HepG2 (cell line): ENCODE results near the gene SERTAD2. TPM values are rescaled to one million over a fixed set of nuclear protein-coding genes. Genes with fewer than 3 reads are reported as not detected.

Experiments used
- AGO1 ChIP-seq: fragments of 200-400 bp; formaldehyde crosslinking; IDR thresholded peaks from 2 replicates; pipeline ENCODE4 v1.6.1; 2017; ENCODE audit warnings: mild to moderate bottlenecking, low read depth, low read length, moderate library complexity; ENCODE audit not compliant: poor library complexity, severe bottlenecking
- BHLHE40 ChIP-seq: IDR thresholded peaks from 2 replicates; pipeline ENCODE4 v1.6.1; 2011; ENCODE audit warnings: low read length, improper control_type of control experiment
- HCFC1 ChIP-seq: fragments of 150-350 bp; IDR thresholded peaks from 2 replicates; pipeline ENCODE4 v1.6.1; 2014; ENCODE audit warnings: low read depth, low read length
- HMGA1 ChIP-seq: sonication (generic); formaldehyde crosslinking; conservative IDR thresholded peaks from 2 replicates; pipeline ENCODE4 v1.4.0; 2020; ENCODE audit warnings: missing genetic modification reagents
- PHB2 ChIP-seq: fragments of 450-650 bp; IDR thresholded peaks from 2 replicates; pipeline ENCODE4 v1.6.1; 2018; ENCODE audit not compliant: partially characterized antibody
- SMYD3 ChIP-seq: sonication (generic); formaldehyde crosslinking; IDR thresholded peaks from 2 replicates; pipeline ENCODE4 v1.8.1; 2023; ENCODE audit warnings: mild to moderate bottlenecking, missing genetic modification reagents
- ZNF432 ChIP-seq: sonication (generic); formaldehyde crosslinking; IDR thresholded peaks from 2 replicates; pipeline ENCODE4 v1.5.0; 2020; ENCODE audit warnings: missing genetic modification reagents, mild to moderate bottlenecking, borderline replicate concordance
- polyA plus RNA-seq, 8 experiments: library from polyadenylated mRNA; depleted of rRNA in 3 of 8; stranded (reverse) in 7 of 8; unstranded in 1 of 8; fragments of >200 nt; fragmentation: Illumina TruSeq in 4 of 8; extraction: Trizol in 4 of 8; gene quantifications; 2 replicates each; pipeline versions ENCODE4 v1.2.1 to v1.2.3, GENCODE V29; 2011 to 2016; ENCODE audit warnings: low read depth in 4 of 8, missing spikeins in 1 of 8, mixed read lengths in 1 of 8; ENCODE audit not compliant: insufficient read depth in 1 of 8
- total RNA-seq, 5 experiments: library from RNA; depleted of rRNA; stranded (reverse); fragments of >200 nt; fragmentation: Illumina TruSeq; extraction: Trizol; gene quantifications; 2 replicates each; pipeline ENCODE4 v1.2.3, GENCODE V29; 2016; ENCODE audit warnings: low read depth in 1 of 5
- TF ChIP-seq, protein P1 (sequence below): fragments of 450-650 bp; IDR thresholded peaks from 2 replicates; pipeline ENCODE4 v1.6.1; 2017; ENCODE audit warnings: mild to moderate bottlenecking
- TF ChIP-seq, protein P2 (sequence below): IDR thresholded peaks from 2 replicates; pipeline ENCODE4 v1.6.1; 2016; ENCODE audit warnings: low read depth
- TF ChIP-seq, protein P3 (sequence below): sonication (generic); formaldehyde crosslinking; IDR thresholded peaks from 2 replicates; pipeline ENCODE4 v1.4.0; 2020; ENCODE audit warnings: missing genetic modification reagents
- TF ChIP-seq, protein P4 (sequence below): sonication (generic); formaldehyde crosslinking; IDR thresholded peaks from 2 replicates; pipeline ENCODE4 v1.4.0; 2020; ENCODE audit warnings: missing genetic modification reagents, borderline replicate concordance
- TF ChIP-seq, protein P5 (sequence below): sonication (generic); formaldehyde crosslinking; IDR thresholded peaks from 2 replicates; pipeline ENCODE4 v1.4.0; 2020; ENCODE audit warnings: missing genetic modification reagents, borderline replicate concordance
- TF ChIP-seq, protein P6 (sequence below): sonication (generic); formaldehyde crosslinking; IDR thresholded peaks from 2 replicates; pipeline ENCODE4 v1.5.0; 2020; ENCODE audit warnings: missing genetic modification reagents

The SERTAD2 gene
- total and polyA plus RNA-seq, 2 of the 13 experiments (the other 11 are each of a cell fraction or from before 2014, with no cell fraction given) = 6.7 to 22.6 TPM

DNA sequence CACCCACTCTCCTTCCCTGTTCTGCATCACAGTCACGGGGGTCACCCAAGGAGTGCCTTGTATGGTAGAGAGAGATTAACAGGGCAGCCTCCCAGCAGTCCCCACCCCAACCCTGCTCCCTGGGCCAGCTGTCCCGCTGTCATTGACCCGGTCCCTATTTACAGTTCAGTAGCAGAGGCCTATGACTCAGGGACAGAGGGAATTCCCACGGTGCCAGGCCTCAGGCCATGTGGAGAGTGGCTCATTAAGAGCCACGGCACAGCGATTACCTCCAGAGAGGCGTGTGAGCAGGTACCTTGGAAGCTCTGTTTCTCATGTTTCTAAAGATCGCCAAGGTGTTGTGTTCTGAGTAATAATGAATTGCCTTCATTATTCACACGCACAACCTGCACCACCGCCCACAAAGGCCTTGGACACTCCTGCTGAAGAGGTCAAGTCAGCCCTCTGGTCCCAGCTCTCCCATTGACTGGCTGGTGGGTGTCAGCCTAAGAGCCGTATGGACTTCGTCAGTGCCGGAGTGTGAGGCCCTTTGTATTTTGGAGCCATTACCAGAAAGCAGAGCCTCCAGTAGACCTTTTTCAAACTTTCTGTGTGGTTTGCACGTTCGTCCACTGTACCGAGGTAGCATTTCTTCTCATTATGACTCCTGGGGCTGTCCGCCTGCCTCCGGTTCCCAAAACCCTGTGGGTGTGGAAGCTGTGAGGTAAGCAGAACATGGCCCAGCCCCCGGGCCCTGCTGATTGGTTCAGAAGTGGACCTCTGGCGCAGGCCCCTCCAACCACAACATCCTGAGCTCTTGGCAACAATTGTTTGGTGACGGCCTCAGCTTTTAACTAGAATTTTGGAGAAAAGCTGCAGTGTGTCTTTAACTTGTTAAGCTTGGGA, 47.0 kb downstream of the SERTAD2 start (continued):
- TF ChIP-seq, protein P1, sequence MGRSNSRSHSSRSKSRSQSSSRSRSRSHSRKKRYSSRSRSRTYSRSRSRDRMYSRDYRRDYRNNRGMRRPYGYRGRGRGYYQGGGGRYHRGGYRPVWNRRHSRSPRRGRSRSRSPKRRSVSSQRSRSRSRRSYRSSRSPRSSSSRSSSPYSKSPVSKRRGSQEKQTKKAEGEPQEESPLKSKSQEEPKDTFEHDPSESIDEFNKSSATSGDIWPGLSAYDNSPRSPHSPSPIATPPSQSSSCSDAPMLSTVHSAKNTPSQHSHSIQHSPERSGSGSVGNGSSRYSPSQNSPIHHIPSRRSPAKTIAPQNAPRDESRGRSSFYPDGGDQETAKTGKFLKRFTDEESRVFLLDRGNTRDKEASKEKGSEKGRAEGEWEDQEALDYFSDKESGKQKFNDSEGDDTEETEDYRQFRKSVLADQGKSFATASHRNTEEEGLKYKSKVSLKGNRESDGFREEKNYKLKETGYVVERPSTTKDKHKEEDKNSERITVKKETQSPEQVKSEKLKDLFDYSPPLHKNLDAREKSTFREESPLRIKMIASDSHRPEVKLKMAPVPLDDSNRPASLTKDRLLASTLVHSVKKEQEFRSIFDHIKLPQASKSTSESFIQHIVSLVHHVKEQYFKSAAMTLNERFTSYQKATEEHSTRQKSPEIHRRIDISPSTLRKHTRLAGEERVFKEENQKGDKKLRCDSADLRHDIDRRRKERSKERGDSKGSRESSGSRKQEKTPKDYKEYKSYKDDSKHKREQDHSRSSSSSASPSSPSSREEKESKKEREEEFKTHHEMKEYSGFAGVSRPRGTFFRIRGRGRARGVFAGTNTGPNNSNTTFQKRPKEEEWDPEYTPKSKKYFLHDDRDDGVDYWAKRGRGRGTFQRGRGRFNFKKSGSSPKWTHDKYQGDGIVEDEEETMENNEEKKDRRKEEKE = no peak
- no peak for TF ChIP-seq AGO1
- TF ChIP-seq, protein P2, sequence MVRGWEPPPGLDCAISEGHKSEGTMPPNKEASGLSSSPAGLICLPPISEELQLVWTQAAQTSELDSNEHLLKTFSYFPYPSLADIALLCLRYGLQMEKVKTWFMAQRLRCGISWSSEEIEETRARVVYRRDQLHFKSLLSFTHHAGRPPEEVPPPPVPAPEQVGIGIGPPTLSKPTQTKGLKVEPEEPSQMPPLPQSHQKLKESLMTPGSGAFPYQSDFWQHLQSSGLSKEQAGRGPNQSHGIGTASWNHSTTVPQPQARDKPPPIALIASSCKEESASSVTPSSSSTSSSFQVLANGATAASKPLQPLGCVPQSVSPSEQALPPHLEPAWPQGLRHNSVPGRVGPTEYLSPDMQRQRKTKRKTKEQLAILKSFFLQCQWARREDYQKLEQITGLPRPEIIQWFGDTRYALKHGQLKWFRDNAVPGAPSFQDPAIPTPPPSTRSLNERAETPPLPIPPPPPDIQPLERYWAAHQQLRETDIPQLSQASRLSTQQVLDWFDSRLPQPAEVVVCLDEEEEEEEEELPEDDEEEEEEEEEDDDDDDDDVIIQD (CRISPR knock-in tag) = no peak
- TF ChIP-seq, protein P3, sequence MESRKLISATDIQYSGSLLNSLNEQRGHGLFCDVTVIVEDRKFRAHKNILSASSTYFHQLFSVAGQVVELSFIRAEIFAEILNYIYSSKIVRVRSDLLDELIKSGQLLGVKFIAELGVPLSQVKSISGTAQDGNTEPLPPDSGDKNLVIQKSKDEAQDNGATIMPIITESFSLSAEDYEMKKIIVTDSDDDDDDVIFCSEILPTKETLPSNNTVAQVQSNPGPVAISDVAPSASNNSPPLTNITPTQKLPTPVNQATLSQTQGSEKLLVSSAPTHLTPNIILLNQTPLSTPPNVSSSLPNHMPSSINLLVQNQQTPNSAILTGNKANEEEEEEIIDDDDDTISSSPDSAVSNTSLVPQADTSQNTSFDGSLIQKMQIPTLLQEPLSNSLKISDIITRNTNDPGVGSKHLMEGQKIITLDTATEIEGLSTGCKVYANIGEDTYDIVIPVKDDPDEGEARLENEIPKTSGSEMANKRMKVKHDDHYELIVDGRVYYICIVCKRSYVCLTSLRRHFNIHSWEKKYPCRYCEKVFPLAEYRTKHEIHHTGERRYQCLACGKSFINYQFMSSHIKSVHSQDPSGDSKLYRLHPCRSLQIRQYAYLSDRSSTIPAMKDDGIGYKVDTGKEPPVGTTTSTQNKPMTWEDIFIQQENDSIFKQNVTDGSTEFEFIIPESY = no peak
- TF ChIP-seq BHLHE40 = no peak
- TF ChIP-seq, protein P4, sequence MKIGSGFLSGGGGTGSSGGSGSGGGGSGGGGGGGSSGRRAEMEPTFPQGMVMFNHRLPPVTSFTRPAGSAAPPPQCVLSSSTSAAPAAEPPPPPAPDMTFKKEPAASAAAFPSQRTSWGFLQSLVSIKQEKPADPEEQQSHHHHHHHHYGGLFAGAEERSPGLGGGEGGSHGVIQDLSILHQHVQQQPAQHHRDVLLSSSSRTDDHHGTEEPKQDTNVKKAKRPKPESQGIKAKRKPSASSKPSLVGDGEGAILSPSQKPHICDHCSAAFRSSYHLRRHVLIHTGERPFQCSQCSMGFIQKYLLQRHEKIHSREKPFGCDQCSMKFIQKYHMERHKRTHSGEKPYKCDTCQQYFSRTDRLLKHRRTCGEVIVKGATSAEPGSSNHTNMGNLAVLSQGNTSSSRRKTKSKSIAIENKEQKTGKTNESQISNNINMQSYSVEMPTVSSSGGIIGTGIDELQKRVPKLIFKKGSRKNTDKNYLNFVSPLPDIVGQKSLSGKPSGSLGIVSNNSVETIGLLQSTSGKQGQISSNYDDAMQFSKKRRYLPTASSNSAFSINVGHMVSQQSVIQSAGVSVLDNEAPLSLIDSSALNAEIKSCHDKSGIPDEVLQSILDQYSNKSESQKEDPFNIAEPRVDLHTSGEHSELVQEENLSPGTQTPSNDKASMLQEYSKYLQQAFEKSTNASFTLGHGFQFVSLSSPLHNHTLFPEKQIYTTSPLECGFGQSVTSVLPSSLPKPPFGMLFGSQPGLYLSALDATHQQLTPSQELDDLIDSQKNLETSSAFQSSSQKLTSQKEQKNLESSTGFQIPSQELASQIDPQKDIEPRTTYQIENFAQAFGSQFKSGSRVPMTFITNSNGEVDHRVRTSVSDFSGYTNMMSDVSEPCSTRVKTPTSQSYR (CRISPR knock-in tag) = no peak
- TF ChIP-seq, protein P5, sequence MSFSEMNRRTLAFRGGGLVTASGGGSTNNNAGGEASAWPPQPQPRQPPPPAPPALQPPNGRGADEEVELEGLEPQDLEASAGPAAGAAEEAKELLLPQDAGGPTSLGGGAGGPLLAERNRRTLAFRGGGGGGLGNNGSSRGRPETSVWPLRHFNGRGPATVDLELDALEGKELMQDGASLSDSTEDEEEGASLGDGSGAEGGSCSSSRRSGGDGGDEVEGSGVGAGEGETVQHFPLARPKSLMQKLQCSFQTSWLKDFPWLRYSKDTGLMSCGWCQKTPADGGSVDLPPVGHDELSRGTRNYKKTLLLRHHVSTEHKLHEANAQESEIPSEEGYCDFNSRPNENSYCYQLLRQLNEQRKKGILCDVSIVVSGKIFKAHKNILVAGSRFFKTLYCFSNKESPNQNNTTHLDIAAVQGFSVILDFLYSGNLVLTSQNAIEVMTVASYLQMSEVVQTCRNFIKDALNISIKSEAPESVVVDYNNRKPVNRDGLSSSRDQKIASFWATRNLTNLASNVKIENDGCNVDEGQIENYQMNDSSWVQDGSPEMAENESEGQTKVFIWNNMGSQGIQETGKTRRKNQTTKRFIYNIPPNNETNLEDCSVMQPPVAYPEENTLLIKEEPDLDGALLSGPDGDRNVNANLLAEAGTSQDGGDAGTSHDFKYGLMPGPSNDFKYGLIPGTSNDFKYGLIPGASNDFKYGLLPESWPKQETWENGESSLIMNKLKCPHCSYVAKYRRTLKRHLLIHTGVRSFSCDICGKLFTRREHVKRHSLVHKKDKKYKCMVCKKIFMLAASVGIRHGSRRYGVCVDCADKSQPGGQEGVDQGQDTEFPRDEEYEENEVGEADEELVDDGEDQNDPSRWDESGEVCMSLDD (CRISPR knock-in tag) = no peak
- TF ChIP-seq, protein P6, sequence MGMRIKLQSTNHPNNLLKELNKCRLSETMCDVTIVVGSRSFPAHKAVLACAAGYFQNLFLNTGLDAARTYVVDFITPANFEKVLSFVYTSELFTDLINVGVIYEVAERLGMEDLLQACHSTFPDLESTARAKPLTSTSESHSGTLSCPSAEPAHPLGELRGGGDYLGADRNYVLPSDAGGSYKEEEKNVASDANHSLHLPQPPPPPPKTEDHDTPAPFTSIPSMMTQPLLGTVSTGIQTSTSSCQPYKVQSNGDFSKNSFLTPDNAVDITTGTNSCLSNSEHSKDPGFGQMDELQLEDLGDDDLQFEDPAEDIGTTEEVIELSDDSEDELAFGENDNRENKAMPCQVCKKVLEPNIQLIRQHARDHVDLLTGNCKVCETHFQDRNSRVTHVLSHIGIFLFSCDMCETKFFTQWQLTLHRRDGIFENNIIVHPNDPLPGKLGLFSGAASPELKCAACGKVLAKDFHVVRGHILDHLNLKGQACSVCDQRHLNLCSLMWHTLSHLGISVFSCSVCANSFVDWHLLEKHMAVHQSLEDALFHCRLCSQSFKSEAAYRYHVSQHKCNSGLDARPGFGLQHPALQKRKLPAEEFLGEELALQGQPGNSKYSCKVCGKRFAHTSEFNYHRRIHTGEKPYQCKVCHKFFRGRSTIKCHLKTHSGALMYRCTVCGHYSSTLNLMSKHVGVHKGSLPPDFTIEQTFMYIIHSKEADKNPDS = no peak
- TF ChIP-seq PHB2 = no peak
- no peak for TF ChIP-seq SMYD3 (CRISPR knock-in tag)
- no peak for TF ChIP-seq ZNF432 (CRISPR knock-in tag)
- TF ChIP-seq HCFC1 = no peak
- no peak for TF ChIP-seq HMGA1
